OCI-LY7 (cell line): ENCODE measurements around the gene IPO11. TPM values are rescaled to one million over a fixed set of nuclear protein-coding genes. Genes with fewer than 3 reads are reported as not detected.

Experiments used
- BruUV-seq: library from RNA; stranded (reverse); fragments of 400-500 nt; replicated peaks from 2 replicates; lab custom pipeline; 2021; lab: Mats Ljungman, UMichigan
- CTCF ChIA-PET: fragments of 300-600 bp; sonication (Branson Sonifier 250); formaldehyde crosslinking; loops from one replicate; lab custom pipeline; 2022; ENCODE audit warnings: antibody characterized with exemption; ENCODE audit not compliant: unreplicated experiment; lab: Charles Lee
- POLR2A ChIA-PET: fragments of 300-600 bp; sonication (Branson Sonifier 250); formaldehyde crosslinking; loops from one replicate; lab custom pipeline; 2022; ENCODE audit warnings: antibody characterized with exemption; lab: Charles Lee
- DNase-seq: peaks from one replicate; pipeline ENCODE4 v3.0.0-alpha.2; 2015; ENCODE audit warnings: low spot score
- H2AFZ ChIP-seq: fragments of 200-600 bp; sonication (generic), shearing (Covaris generic); 2 replicates; pipeline ENCODE4 v1.6.1; 2014; ENCODE audit warnings: mild to moderate bottlenecking, antibody characterized with exemption, low read length, moderate library complexity
- H3K27ac ChIP-seq: fragments of 200-600 bp; sonication (generic); 2 replicates; pipeline ENCODE4 v1.5.1; 2014; ENCODE audit warnings: mixed run types, low read depth, mild to moderate bottlenecking, moderate library complexity, low read length, inconsistent platforms; ENCODE audit not compliant: poor library complexity, severe bottlenecking
- H3K36me3 ChIP-seq: fragments of 200-600 bp; sonication (generic); 2 replicates; pipeline ENCODE4 v1.6.1; 2014; ENCODE audit warnings: mild to moderate bottlenecking, antibody characterized with exemption, low read length, moderate library complexity, mixed read lengths; ENCODE audit not compliant: insufficient read depth
- H3K4me1 ChIP-seq: fragments of 200-600 bp; sonication (generic); 2 replicates; pipeline ENCODE4 v1.5.1; 2014; ENCODE audit warnings: mild to moderate bottlenecking, low read length; ENCODE audit not compliant: insufficient read depth, poor library complexity, severe bottlenecking
- H3K4me2 ChIP-seq: fragments of 200-600 bp; sonication (generic); 2 replicates; pipeline ENCODE4 v1.6.1; 2014; ENCODE audit warnings: mild to moderate bottlenecking, low read length
- H3K4me3 ChIP-seq: fragments of 200-600 bp; sonication (generic); 2 replicates; pipeline ENCODE4 v1.5.1; 2014; ENCODE audit warnings: mild to moderate bottlenecking, low read depth, low read length; ENCODE audit not compliant: poor library complexity, severe bottlenecking
- H3K79me2 ChIP-seq: fragments of 200-600 bp; sonication (generic); 2 replicates; pipeline ENCODE4 v1.6.1; 2016; ENCODE audit warnings: low read depth, mild to moderate bottlenecking, low read length, moderate library complexity, mixed read lengths; ENCODE audit not compliant: insufficient read depth
- H3K9me2 ChIP-seq: fragments of 200-600 bp; sonication (generic); 2 replicates; pipeline ENCODE4 v1.6.1; 2016; ENCODE audit warnings: mild to moderate bottlenecking, low read length, mixed read lengths; ENCODE audit not compliant: insufficient read depth
- H3K9me3 ChIP-seq: fragments of 200-600 bp; sonication (generic); 2 replicates; pipeline ENCODE4 v1.6.1; 2014; ENCODE audit warnings: mild to moderate bottlenecking, mixed run types, low read length, mixed read lengths
- H4K20me1 ChIP-seq: fragments of 200-600 bp; sonication (generic); 2 replicates; pipeline ENCODE4 v1.6.1; 2014; ENCODE audit warnings: mild to moderate bottlenecking, antibody characterized with exemption, low read length, moderate library complexity, mixed read lengths; ENCODE audit not compliant: insufficient read depth
- EZH2phosphoT487 ChIP-seq: fragments of 200-600 bp; sonication (generic); IDR thresholded peaks from 2 replicates; pipeline ENCODE4 v1.6.1; 2018; ENCODE audit warnings: low read depth, borderline replicate concordance, mild to moderate bottlenecking, mixed run types, antibody characterized with exemption, low read length, moderate library complexity, mixed read lengths
- intact Hi-C: fragments of 100-400 bp; cut with micrococcal nuclease; formaldehyde crosslinking; loops from one replicate; pipeline ENCODE4 v1.10.0; 2022; ENCODE audit not compliant: unreplicated experiment
- total RNA-seq, 2 experiments: library from RNA; depleted of rRNA in 1 of 2; stranded (reverse); fragments of >200 nt in 1 of 2; shearing (Covaris generic) in 1 of 2; gene quantifications; 2 replicates each; pipeline ENCODE4 v1.2.3, GENCODE V29; 2014 to 2022
- TF ChIP-seq, protein P1 (sequence below): fragments of 200-600 bp; sonication (generic); conservative IDR thresholded peaks from 2 replicates; pipeline ENCODE4 v1.5.1; 2014; ENCODE audit warnings: mild to moderate bottlenecking, antibody characterized with exemption, low read length, moderate library complexity, mixed read lengths

The IPO11 gene
- total RNA-seq, 2 experiments from 2014 or later: 26.1 to 59.9 TPM

DNA sequence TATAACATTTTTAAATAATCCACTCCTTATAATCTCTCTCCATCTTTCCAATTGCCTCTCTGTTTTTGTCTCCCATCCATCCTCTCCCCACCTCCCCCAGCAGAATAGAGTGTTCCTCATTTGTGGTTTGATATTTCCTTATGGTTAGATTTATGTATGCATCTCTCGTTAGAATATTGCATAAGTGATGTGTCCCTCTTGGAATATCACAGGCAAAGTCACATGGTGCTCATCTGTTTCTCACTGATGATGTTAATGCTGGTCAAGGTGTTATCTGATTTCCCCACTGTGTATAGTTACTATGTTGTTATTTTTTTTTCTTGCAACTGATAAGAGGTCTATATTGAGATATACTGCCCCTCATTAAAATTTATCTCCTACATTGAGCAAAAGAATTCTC lies 162.9 kb downstream of the IPO11 start:
- no peaks in the 10 kb centered on the region for H3K9me3 ChIP-seq
- no peaks in the 10 kb centered on the region for H3K9me2 ChIP-seq
- BruUV-seq: no TSS peak
- no peak for DNase-seq
- ChIA-PET CTCF (no interaction called here), POLR2A (interaction anchor here (2.1 kb wide), 1 partner anchor 11 kb away, joined by 7 read pairs; no protein-coding TSS in a partner anchor)
- no peak overlapping the region for H3K4me2 ChIP-seq
- TF ChIP-seq, protein P1, sequence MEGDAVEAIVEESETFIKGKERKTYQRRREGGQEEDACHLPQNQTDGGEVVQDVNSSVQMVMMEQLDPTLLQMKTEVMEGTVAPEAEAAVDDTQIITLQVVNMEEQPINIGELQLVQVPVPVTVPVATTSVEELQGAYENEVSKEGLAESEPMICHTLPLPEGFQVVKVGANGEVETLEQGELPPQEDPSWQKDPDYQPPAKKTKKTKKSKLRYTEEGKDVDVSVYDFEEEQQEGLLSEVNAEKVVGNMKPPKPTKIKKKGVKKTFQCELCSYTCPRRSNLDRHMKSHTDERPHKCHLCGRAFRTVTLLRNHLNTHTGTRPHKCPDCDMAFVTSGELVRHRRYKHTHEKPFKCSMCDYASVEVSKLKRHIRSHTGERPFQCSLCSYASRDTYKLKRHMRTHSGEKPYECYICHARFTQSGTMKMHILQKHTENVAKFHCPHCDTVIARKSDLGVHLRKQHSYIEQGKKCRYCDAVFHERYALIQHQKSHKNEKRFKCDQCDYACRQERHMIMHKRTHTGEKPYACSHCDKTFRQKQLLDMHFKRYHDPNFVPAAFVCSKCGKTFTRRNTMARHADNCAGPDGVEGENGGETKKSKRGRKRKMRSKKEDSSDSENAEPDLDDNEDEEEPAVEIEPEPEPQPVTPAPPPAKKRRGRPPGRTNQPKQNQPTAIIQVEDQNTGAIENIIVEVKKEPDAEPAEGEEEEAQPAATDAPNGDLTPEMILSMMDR: no peak
- no peak for TF ChIP-seq EZH2phosphoT487
- H3K4me3 ChIP-seq: no peak overlapping the region
- H2AFZ ChIP-seq: no peak overlapping the region
- no peak overlapping the region for H3K27ac ChIP-seq
- intact Hi-C loops: no loop called here
- H3K79me2 ChIP-seq: no peaks in the 10 kb centered on the region
- peaks cover 10% of the 10 kb centered on the region for H3K4me1 ChIP-seq
- peaks cover 3% of the 10 kb centered on the region; the same call in 1 of the 2 replicates for H3K36me3 ChIP-seq
- peaks cover 5% of the 10 kb centered on the region; the same call in 1 of the 2 replicates for H4K20me1 ChIP-seq

- H4K20me1 ChIP-seq: peaks cover 5% of the 10 kb centered on the region; the same call in 1 of the 2 replicates
These were observed 164.1 kb downstream of the IPO11 start for GRCh38 chr5:62576570-62577170.

More at GRCh38 chr5:62576570-62577170, 164.1 kb downstream of the IPO11 start:
- Histone ChIP-seq H3K4me3 (no peak overlapping the region), H3K4me2 (no peak overlapping the region), H3K36me3 (peaks cover 11% of the 10 kb centered on the region), H2AFZ (no peak overlapping the region), H3K4me1 (peaks cover 10% of the 10 kb centered on the region), H3K9me3 (no peaks in the 10 kb centered on the region), H3K9me2 (no peaks in the 10 kb centered on the region), H3K27ac (no peak overlapping the region), H3K79me2 (no peaks in the 10 kb centered on the region)
- intact Hi-C loops: no loop called here
- ChIA-PET CTCF (no interaction called here), POLR2A (interaction anchor here (0.5 to 1.7 kb wide), 2 partner anchors 14 to 21 kb away, joined by 3 to 4 read pairs; no protein-coding TSS in a partner anchor)
- TF ChIP-seq, protein P1: no peak
- no peak for TF ChIP-seq EZH2phosphoT487
- no TSS peak for BruUV-seq
- no peak for DNase-seq
